PC-3 (cell line): ENCODE results near the gene CTDSP2.

Source experiments
- EZH2 ChIP-seq: fragments of 300-600 bp; sonication (generic); IDR thresholded peaks from one replicate; pipeline ENCODE4 v1.6.1; 2017; ENCODE audit warnings: antibody characterized with exemption, mild to moderate bottlenecking, low read length; ENCODE audit not compliant: unreplicated experiment
- EZH2phosphoT487 ChIP-seq: fragments of 300-600 bp; sonication (generic); IDR thresholded peaks from 2 replicates; pipeline ENCODE4 v1.6.1; 2018; ENCODE audit warnings: mild to moderate bottlenecking, antibody characterized with exemption, low read length, borderline replicate concordance
- TF ChIP-seq, protein P1 (sequence below): fragments of 300-600 bp; sonication (generic); conservative IDR thresholded peaks from 2 replicates; pipeline ENCODE4 v1.5.1; 2017; ENCODE audit warnings: antibody characterized with exemption, low read depth, mild to moderate bottlenecking, low read length

DNA sequence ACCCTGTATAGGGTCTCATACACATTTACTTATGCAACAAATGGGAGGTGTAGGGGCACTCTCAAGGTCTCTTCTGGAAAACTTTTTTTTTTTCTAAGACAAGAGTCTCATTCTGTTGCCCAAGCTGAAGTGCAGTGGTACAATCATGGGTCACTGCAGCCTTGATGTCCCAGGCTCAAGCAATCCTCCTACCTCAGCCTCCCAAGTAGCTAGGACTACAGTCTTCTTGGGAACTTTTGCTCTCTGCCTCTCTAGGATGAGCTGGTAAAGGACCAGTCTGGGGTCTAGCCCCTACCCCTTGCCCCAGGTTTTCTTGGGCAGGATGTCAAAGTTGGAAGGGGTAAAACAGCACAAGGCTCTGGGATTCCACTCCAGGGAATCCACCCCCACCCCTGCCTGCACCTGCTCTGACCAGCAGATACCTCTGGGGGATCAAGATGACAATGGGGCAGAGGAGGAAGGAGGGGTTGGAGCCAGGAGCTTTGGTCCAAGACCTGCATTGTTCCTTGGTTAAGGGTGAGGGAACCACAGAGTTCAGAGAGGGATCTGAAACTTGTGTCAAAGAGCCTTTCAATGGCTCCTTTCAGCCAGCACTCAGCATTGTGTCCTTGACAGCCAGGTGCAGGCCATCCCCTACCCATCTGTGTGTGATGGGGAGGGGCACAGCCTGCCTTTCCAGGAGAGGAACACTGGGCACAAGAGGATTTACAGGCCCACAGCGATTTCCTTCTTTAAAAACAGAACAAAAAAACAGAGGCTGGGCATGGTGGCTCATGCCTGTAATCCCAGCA, 12.2 kb downstream of the CTDSP2 start:
- TF ChIP-seq, protein P1, sequence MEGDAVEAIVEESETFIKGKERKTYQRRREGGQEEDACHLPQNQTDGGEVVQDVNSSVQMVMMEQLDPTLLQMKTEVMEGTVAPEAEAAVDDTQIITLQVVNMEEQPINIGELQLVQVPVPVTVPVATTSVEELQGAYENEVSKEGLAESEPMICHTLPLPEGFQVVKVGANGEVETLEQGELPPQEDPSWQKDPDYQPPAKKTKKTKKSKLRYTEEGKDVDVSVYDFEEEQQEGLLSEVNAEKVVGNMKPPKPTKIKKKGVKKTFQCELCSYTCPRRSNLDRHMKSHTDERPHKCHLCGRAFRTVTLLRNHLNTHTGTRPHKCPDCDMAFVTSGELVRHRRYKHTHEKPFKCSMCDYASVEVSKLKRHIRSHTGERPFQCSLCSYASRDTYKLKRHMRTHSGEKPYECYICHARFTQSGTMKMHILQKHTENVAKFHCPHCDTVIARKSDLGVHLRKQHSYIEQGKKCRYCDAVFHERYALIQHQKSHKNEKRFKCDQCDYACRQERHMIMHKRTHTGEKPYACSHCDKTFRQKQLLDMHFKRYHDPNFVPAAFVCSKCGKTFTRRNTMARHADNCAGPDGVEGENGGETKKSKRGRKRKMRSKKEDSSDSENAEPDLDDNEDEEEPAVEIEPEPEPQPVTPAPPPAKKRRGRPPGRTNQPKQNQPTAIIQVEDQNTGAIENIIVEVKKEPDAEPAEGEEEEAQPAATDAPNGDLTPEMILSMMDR, result no peak
- no peak for TF ChIP-seq EZH2phosphoT487
- no peak for TF ChIP-seq EZH2
